A673 (cell line): ENCODE measurements around the gene RASSF6. TPM values are rescaled to one million over a fixed set of nuclear protein-coding genes. Genes with fewer than 3 reads are reported as not detected.

ENCODE experiments used
- BruUV-seq: library from RNA; stranded (reverse); fragments of 400-500 nt; replicated peaks from 2 replicates; lab custom pipeline; 2021; lab: Mats Ljungman, UMichigan
- CTCF ChIA-PET: fragments of 300-600 bp; sonication (Branson Sonifier 250); formaldehyde crosslinking; loops from one replicate; lab custom pipeline; 2022; ENCODE audit warnings: antibody characterized with exemption; lab: Charles Lee
- POLR2A ChIA-PET: fragments of 300-600 bp; sonication (Branson Sonifier 250); formaldehyde crosslinking; loops from one replicate; lab custom pipeline; 2022; ENCODE audit warnings: antibody characterized with exemption; ENCODE audit not compliant: low non-redundant PET; lab: Charles Lee
- DNase-seq: peaks from one replicate; pipeline ENCODE4 v3.0.0-alpha.2; 2015; ENCODE audit warnings: low spot score
- H3K27ac ChIP-seq: fragments of 200-600 bp; sonication (generic); 2 replicates; pipeline ENCODE4 v1.5.1; 2016; ENCODE audit warnings: mixed run types, low read depth, mild to moderate bottlenecking, mixed read lengths, antibody characterized with exemption, low read length; ENCODE audit not compliant: poor library complexity, severe bottlenecking
- H3K27me3 ChIP-seq: fragments of 200-600 bp; sonication (generic); replicated peaks from 2 replicates; pipeline ENCODE4 v1.6.1; 2017; ENCODE audit warnings: mixed run types, low read depth, mild to moderate bottlenecking, mixed read lengths, antibody characterized with exemption, low read length; ENCODE audit not compliant: insufficient read depth, poor library complexity
- H3K36me3 ChIP-seq: fragments of 200-600 bp; sonication (generic); 2 replicates; pipeline ENCODE4 v1.6.1; 2016; ENCODE audit warnings: mixed run types, mild to moderate bottlenecking, mixed read lengths, antibody characterized with exemption, low read length; ENCODE audit not compliant: insufficient read depth, poor library complexity, severe bottlenecking
- H3K4me1 ChIP-seq: fragments of 200-600 bp; sonication (generic); 2 replicates; pipeline ENCODE4 v1.6.1; 2017; ENCODE audit warnings: mixed run types, mild to moderate bottlenecking, mixed read lengths, antibody characterized with exemption, low read length; ENCODE audit not compliant: insufficient read depth, poor library complexity, severe bottlenecking
- H3K4me3 ChIP-seq: fragments of 200-600 bp; sonication (generic); 2 replicates; pipeline ENCODE4 v1.5.1; 2016; ENCODE audit warnings: low read depth, mixed run types, mild to moderate bottlenecking, mixed read lengths, low read length; ENCODE audit not compliant: poor library complexity, severe bottlenecking
- H3K9me3 ChIP-seq: fragments of 200-600 bp; sonication (generic); 2 replicates; pipeline ENCODE4 v1.6.1; 2016; ENCODE audit warnings: mixed run types, low read depth, mild to moderate bottlenecking, mixed read lengths, antibody characterized with exemption, low read length; ENCODE audit not compliant: poor library complexity, severe bottlenecking
- CTCF ChIP-seq: fragments of 300-800, 200-600 bp; sonication (generic); conservative IDR thresholded peaks from 2 replicates; pipeline ENCODE4 v1.5.1; 2017; ENCODE audit warnings: low read depth, mild to moderate bottlenecking, antibody characterized with exemption, low read length, moderate library complexity, mixed read lengths
- EZH2 ChIP-seq: fragments of 200-600 bp; sonication (generic); IDR thresholded peaks from 2 replicates; pipeline ENCODE4 v1.6.1; 2017; ENCODE audit warnings: borderline replicate concordance, low read depth, mild to moderate bottlenecking, mixed read lengths, antibody characterized with exemption, low read length; ENCODE audit not compliant: poor library complexity, severe bottlenecking
- intact Hi-C: fragments of 100-400 bp; cut with micrococcal nuclease; formaldehyde crosslinking; loops from one replicate; pipeline ENCODE4 v1.10.0; 2022; ENCODE audit not compliant: unreplicated experiment
- total RNA-seq: library from RNA; stranded (reverse); gene quantifications from 2 replicates; pipeline ENCODE4 v1.2.3, GENCODE V29; 2021

Gene RASSF6
- total RNA-seq, 1 experiment from 2014 or later, result not detected

GRCh38 chr4:73540826-73541225 lies 79.4 kb downstream of the RASSF6 start:
- Histone ChIP-seq H3K27me3 (no peaks in the 10 kb centered on the region), H3K36me3 (no peaks in the 10 kb centered on the region), H3K4me1 (no peaks in the 10 kb centered on the region), H3K4me3 (no peak overlapping the region), H3K9me3 (no peaks in the 10 kb centered on the region), H3K27ac (no peak overlapping the region)
- BruUV-seq, result no TSS peak
- intact Hi-C loops, result no loop called here
- ChIA-PET CTCF (no interaction called here), POLR2A (no interaction called here)
- no peak for DNase-seq
- TF ChIP-seq EZH2, result no peak
- no peak for TF ChIP-seq CTCF

- Histone ChIP-seq H3K27ac (no peak overlapping the region), H3K9me3 (no peaks in the 10 kb centered on the region), H3K36me3 (no peaks in the 10 kb centered on the region), H3K27me3 (no peaks in the 10 kb centered on the region), H3K4me3 (no peak overlapping the region), H3K4me1 (no peaks in the 10 kb centered on the region)
- no peak for DNase-seq
- no peak for TF ChIP-seq CTCF
- no peak for TF ChIP-seq EZH2
- ChIA-PET POLR2A (no interaction called here), CTCF (no interaction called here)
- intact Hi-C loops, result no loop called here
- BruUV-seq, result no TSS peak
These were observed 80.8 kb downstream of the RASSF6 start for GRCh38 chr4:73539386-73539785.

- Histone ChIP-seq H3K27me3 (no peaks in the 10 kb centered on the region), H3K27ac (no peak overlapping the region), H3K4me3 (no peak overlapping the region), H3K4me1 (no peaks in the 10 kb centered on the region), H3K36me3 (no peaks in the 10 kb centered on the region), H3K9me3 (no peaks in the 10 kb centered on the region)
- BruUV-seq, result no TSS peak
- ChIA-PET CTCF (no interaction called here), POLR2A (no interaction called here)
- DNase-seq, result no peak
- intact Hi-C loops, result no loop called here
- TF ChIP-seq CTCF (no peak), EZH2 (no peak)
These were observed 82.1 kb downstream of the RASSF6 start for GRCh38 chr4:73538162-73538561.
